H1 (cell line): ENCODE measurements around the gene ZNF836.

Source experiments
- BCL11A ChIP-seq, 2 experiments: IDR thresholded peaks; one replicate each; pipeline ENCODE4 v1.6.1; 2011; ENCODE audit warnings: low read depth in 2 of 2, low read length in 2 of 2, mild to moderate bottlenecking in 2 of 2
- CTCF ChIP-seq, 3 experiments: IDR thresholded peaks; 1 replicate in 2 of 3; 2 replicates in 1 of 3; pipeline versions ENCODE4 v1.5.1 to v1.6.1; 2011; ENCODE audit warnings: low read length in 3 of 3, mild to moderate bottlenecking in 3 of 3, inconsistent platforms in 2 of 3, low read depth in 1 of 3, moderate library complexity in 1 of 3; ENCODE audit not compliant: insufficient read depth in 1 of 3; ENCODE audit errors: control extremely low read depth in 1 of 3
- POLR2A ChIP-seq, 2 experiments: IDR thresholded peaks; 1 replicate in 1 of 2; 2 replicates in 1 of 2; pipeline ENCODE4 v1.6.1; 2011; ENCODE audit warnings: low read depth in 2 of 2, low read length in 2 of 2, mild to moderate bottlenecking in 2 of 2; ENCODE audit errors: control extremely low read depth in 1 of 2
- POLR2AphosphoS5 ChIP-seq: IDR thresholded peaks from 2 replicates; pipeline ENCODE4 v1.6.1; 2011; ENCODE audit warnings: low read depth, low read length
- RAD21 ChIP-seq, 2 experiments: IDR thresholded peaks in 1 of 2; conservative IDR thresholded peaks in 1 of 2; 2 replicates each; pipeline ENCODE4 v1.6.1; 2011; ENCODE audit warnings: low read depth in 2 of 2, low read length in 2 of 2, improper control_type of control experiment in 1 of 2, inconsistent platforms in 1 of 2, mild to moderate bottlenecking in 1 of 2, moderate library complexity in 1 of 2
- RFX5 ChIP-seq: IDR thresholded peaks from 2 replicates; pipeline ENCODE4 v1.6.1; 2011; ENCODE audit warnings: low read depth, low read length, improper control_type of control experiment, borderline replicate concordance
- ZNF274 ChIP-seq: IDR thresholded peaks from 2 replicates; pipeline ENCODE4 v1.7.0; 2012; ENCODE audit warnings: low read length, borderline replicate concordance; ENCODE audit errors: extremely low read depth
- TF ChIP-seq, protein P1 (sequence below): IDR thresholded peaks from 2 replicates; pipeline ENCODE4 v1.6.1; 2011; ENCODE audit warnings: low read depth, mild to moderate bottlenecking, low read length; ENCODE audit not compliant: insufficient read depth

DNA sequence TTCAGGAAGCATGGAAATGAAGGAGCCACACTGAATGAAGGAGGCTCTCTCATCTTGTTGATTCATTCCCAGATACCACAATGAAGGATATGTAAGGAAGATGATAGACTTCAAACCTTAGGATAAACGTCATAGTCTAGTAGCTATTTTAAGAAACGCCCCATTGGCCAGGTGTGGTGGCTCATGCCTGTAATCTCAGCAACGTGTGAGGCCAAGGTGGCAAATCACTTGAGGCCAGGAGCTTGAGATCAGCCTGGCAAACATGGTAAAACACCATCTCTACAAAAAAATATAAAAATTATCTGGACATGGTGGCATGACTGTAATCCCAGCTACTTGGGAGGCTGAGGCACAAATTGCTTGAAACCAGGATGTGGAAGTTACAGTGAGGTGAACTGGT is 58.8 kb downstream of the ZNF836 start:
- TF ChIP-seq POLR2A (IDR thresholded peaks at IDR 0.05; ENCODE audit: control extremely low read depth in 1 of 2, low read depth in 2 of 2, low read length in 2 of 2): no peak
- TF ChIP-seq CTCF (IDR thresholded peaks at IDR 0.05; ENCODE audit: control extremely low read depth in 1 of 3, insufficient read depth in 1 of 3, low read depth in 1 of 3, low read length in 3 of 3): no peak
- no peak for TF ChIP-seq RFX5
- TF ChIP-seq POLR2AphosphoS5: no peak
- no peak for TF ChIP-seq RAD21 (IDR thresholded peaks at IDR 0.05 in 1 of 2, conservative IDR thresholded peaks at IDR 0.05 in 1 of 2; ENCODE audit: low read depth in 2 of 2, low read length in 2 of 2)
- TF ChIP-seq, protein P1, sequence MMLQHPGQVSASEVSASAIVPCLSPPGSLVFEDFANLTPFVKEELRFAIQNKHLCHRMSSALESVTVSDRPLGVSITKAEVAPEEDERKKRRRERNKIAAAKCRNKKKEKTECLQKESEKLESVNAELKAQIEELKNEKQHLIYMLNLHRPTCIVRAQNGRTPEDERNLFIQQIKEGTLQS: no peak
- no peak for TF ChIP-seq BCL11A (IDR thresholded peaks at IDR 0.05; ENCODE audit: low read depth in 2 of 2, low read length in 2 of 2)
- TF ChIP-seq ZNF274: no peak
